ENCODE results near the gene VPS35. TPM values are rescaled to one million over a fixed set of nuclear protein-coding genes. Genes with fewer than 3 reads are reported as not detected.
A peak's percentile ranks its signal among the peaks of the same experiment; 100 is the strongest.

VPS35 gene
- total and polyA plus RNA-seq, 8 donors = 6.6 to 49.9 (median 30.9) TPM

GRCh38 chr16:46713634-46714033 is 24.7 kb upstream of the VPS35 start:
- 68 to 79% methylated on average over 3 of the region's 3 CpGs for WGBS, 2 donors
- no peaks in the 10 kb centered on the region for H3K36me3 ChIP-seq
- no peaks in the 10 kb centered on the region for H3K27me3 ChIP-seq
- TF ChIP-seq CTCF (IDR thresholded peaks at IDR 0.05) = no peak
- ATAC-seq = no peak
- no peak for FAIRE-seq
- H3K4me1 ChIP-seq = no peaks in the 10 kb centered on the region
- H3K27ac ChIP-seq = no peak overlapping the region
- H3K9me3 ChIP-seq = no peaks in the 10 kb centered on the region
- intact Hi-C loops (cut with DNase I) = no loop called here
- H3K4me3 ChIP-seq = no peak overlapping the region
- no peak for DNase-seq

- no peak overlapping the region for H3K27ac ChIP-seq
Observed at GRCh38 chr16:46712911-46713310, 23.9 kb upstream of the VPS35 start.

GRCh38 chr16:46711106-46712058 is 22.4 kb upstream of the VPS35 start:
- intact Hi-C loops (cut with DNase I) = no loop called here
- 74 to 76% methylated on average over 10 of the region's 10 CpGs for WGBS, 2 donors
- Histone ChIP-seq H3K27me3 (no peaks in the 10 kb centered on the region), H3K27ac (no peak overlapping the region), H3K9me3 (no peaks in the 10 kb centered on the region), H3K4me3 (no peak overlapping the region), H3K4me1 (no peaks in the 10 kb centered on the region), H3K36me3 (no peaks in the 10 kb centered on the region)
- no peak for TF ChIP-seq CTCF (IDR thresholded peaks at IDR 0.05)
- FAIRE-seq = no peak
- peak in 1 of 4 donors; percentile 57 for ATAC-seq
- no peak for DNase-seq

More at GRCh38 chr16:46712911-46713310, 23.9 kb upstream of the VPS35 start:
- ATAC-seq = peak in 1 of 4 donors; percentile 27
- WGBS, 2 donors = 76 to 77% methylated on average over 3 of the region's 3 CpGs
- no peak for TF ChIP-seq CTCF (IDR thresholded peaks at IDR 0.05)
- Histone ChIP-seq H3K4me1 (no peaks in the 10 kb centered on the region), H3K27me3 (no peaks in the 10 kb centered on the region), H3K36me3 (no peaks in the 10 kb centered on the region), H3K4me3 (no peak overlapping the region), H3K9me3 (no peaks in the 10 kb centered on the region)
- no peak for FAIRE-seq
- DNase-seq = no peak
- intact Hi-C loops (cut with DNase I) = no loop called here

GRCh38 chr16:46709469-46710005 is 20.6 kb upstream of the VPS35 start:
- ATAC-seq (no peak), DNase-seq (no peak), FAIRE-seq (no peak)
- 33 to 44% methylated on average over 3 of the region's 3 CpGs for WGBS, 2 donors
- intact Hi-C loops (cut with DNase I) = no loop called here
- Histone ChIP-seq H3K27me3 (no peaks in the 10 kb centered on the region), H3K4me1 (no peaks in the 10 kb centered on the region), H3K9me3 (no peaks in the 10 kb centered on the region), H3K36me3 (no peaks in the 10 kb centered on the region), H3K4me3 (no peak overlapping the region), H3K27ac (no peak overlapping the region)
- TF ChIP-seq CTCF (IDR thresholded peaks at IDR 0.05) = no peak

- WGBS, 2 donors = 0 to 4% methylated on average over 1 of the region's 1 CpG
- H3K27ac ChIP-seq = no peak overlapping the region
- intact Hi-C loops (cut with DNase I) = no loop called here
- no peak overlapping the region for H3K4me3 ChIP-seq
- H3K9me3 ChIP-seq = no peaks in the 10 kb centered on the region
- H3K27me3 ChIP-seq = no peaks in the 10 kb centered on the region
- no peak for TF ChIP-seq CTCF (IDR thresholded peaks at IDR 0.05)
- H3K4me1 ChIP-seq = no peaks in the 10 kb centered on the region
- no peak for ATAC-seq
- no peak for FAIRE-seq
- DNase-seq = no peak
- H3K36me3 ChIP-seq = no peaks in the 10 kb centered on the region
Observed at GRCh38 chr16:46706642-46707041, 17.7 kb upstream of the VPS35 start.
